HepG2 (cell line): ENCODE data around the gene DNAJC11. TPM values are rescaled to one million over a fixed set of nuclear protein-coding genes. Genes with fewer than 3 reads are reported as not detected.

Experiments used
- ATAC-seq: fragments of 200-7000 bp; cut with Tn5 transposase; 3 replicates; pipeline ENCODE4 v1.9.1; 2020; ENCODE audit warnings: mild to moderate bottlenecking, moderate library complexity
- BruUV-seq: library from RNA; stranded (reverse); fragments of 400-500 nt; replicated peaks from 2 replicates; lab custom pipeline; 2021; lab: Mats Ljungman, UMichigan
- CTCF ChIA-PET: fragments of 300-600 bp; formaldehyde crosslinking; extraction: SDS; loops from one replicate; lab custom pipeline; 2021; ENCODE audit warnings: low total read pairs, inconsistent platforms, low intra/inter-chr PET ratio; lab: Yijun Ruan, JAX
- POLR2A ChIA-PET: fragments of 350-600 bp; sonication (Branson Sonifier 250); formaldehyde crosslinking; loops from one replicate; lab custom pipeline; 2020; ENCODE audit warnings: antibody characterized with exemption, inconsistent platforms; lab: Yijun Ruan, JAX
- DNase-seq: peaks from one replicate; pipeline ENCODE4 v3.0.0-alpha.2; 2015; ENCODE audit warnings: low spot score
- FAIRE-seq: peaks from 3 replicates; lab custom pipeline; 2011; peaks lifted over from hg19 to GRCh38; lab: Jason Lieb, UNC
- H2AFZ ChIP-seq: one replicate; pipeline ENCODE4 v1.6.1; 2011; ENCODE audit warnings: low read length, inconsistent platforms
- H3K27ac ChIP-seq: fragments of 300-600 bp; 3 replicates; pipeline ENCODE4 v1.8.0; 2011; ENCODE audit warnings: mixed run types, mild to moderate bottlenecking, mixed read lengths, low read length, inconsistent platforms; ENCODE audit not compliant: insufficient read depth; ENCODE audit errors: extremely low read length
- H3K27me3 ChIP-seq, 2 experiments: fragments of 200-600 bp in 1 of 2; 2 replicates in 1 of 2; 3 replicates in 1 of 2; pipeline versions ENCODE4 v1.6.0 to v1.8.0; 2011; ENCODE audit warnings: low read length in 2 of 2, mild to moderate bottlenecking in 2 of 2, moderate library complexity in 2 of 2, inconsistent platforms in 1 of 2; ENCODE audit not compliant: insufficient read depth in 2 of 2, control insufficient read depth in 1 of 2
- H3K36me3 ChIP-seq, 2 experiments: fragments of 200-600 bp in 1 of 2; replicated peaks in 1 of 2; 2 replicates in 1 of 2; 3 replicates in 1 of 2; pipeline versions ENCODE4 v1.5.1 to v1.8.0; 2011; ENCODE audit warnings: low read length in 2 of 2, inconsistent platforms in 1 of 2; ENCODE audit not compliant: insufficient read depth in 2 of 2, control insufficient read depth in 1 of 2
- H3K4me1 ChIP-seq: 2 replicates; pipeline ENCODE4 v1.5.1; 2012; ENCODE audit warnings: low read length, inconsistent platforms; ENCODE audit not compliant: insufficient read depth
- H3K4me2 ChIP-seq: 2 replicates; pipeline ENCODE4 v1.6.0; 2011; ENCODE audit warnings: low read depth, low read length, inconsistent platforms
- H3K4me3 ChIP-seq, 3 experiments: fragments of 200-600 bp in 1 of 3; sonication (generic), shearing (Covaris generic) in 1 of 3; replicated peaks in 1 of 3; 2 replicates each; pipeline ENCODE4 v1.5.1; 2011 to 2016; ENCODE audit warnings: low read length in 3 of 3, inconsistent platforms in 2 of 3, low read depth in 2 of 3, mild to moderate bottlenecking in 2 of 3, control low read depth in 1 of 3, mixed read lengths in 1 of 3; ENCODE audit not compliant: insufficient read depth in 1 of 3
- H3K79me2 ChIP-seq: one replicate; pipeline ENCODE4 v1.6.1; 2011; ENCODE audit warnings: low read length, inconsistent platforms; ENCODE audit not compliant: insufficient read depth
- H3K9ac ChIP-seq: 2 replicates; pipeline ENCODE4 v1.6.0; 2011; ENCODE audit warnings: mild to moderate bottlenecking, low read depth, low read length, inconsistent platforms; ENCODE audit not compliant: insufficient read depth
- H3K9me3 ChIP-seq: 2 replicates; pipeline ENCODE4 v1.5.1; 2012; ENCODE audit warnings: mild to moderate bottlenecking, low read length
- H4K20me1 ChIP-seq: 2 replicates; pipeline ENCODE4 v1.6.0; 2011; ENCODE audit warnings: inconsistent platforms, mild to moderate bottlenecking, low read length, moderate library complexity; ENCODE audit not compliant: insufficient read depth
- ATM ChIP-seq: fragments of 450-650 bp; IDR thresholded peaks from 2 replicates; pipeline ENCODE4 v1.7.1; 2017; ENCODE audit warnings: mild to moderate bottlenecking, borderline replicate concordance
- FOXC1 ChIP-seq: sonication (generic); formaldehyde crosslinking; IDR thresholded peaks from 2 replicates; pipeline ENCODE4 v1.8.0; 2022; ENCODE audit warnings: mild to moderate bottlenecking, missing genetic modification reagents, borderline replicate concordance
- ISX ChIP-seq: sonication (generic); formaldehyde crosslinking; conservative IDR thresholded peaks from 2 replicates; pipeline ENCODE4 v1.5.0; 2020; ENCODE audit warnings: missing genetic modification reagents
- RBFOX2 ChIP-seq: fragments of 200-400 bp; formaldehyde crosslinking; IDR thresholded peaks from 2 replicates; pipeline ENCODE4 v1.6.1; 2017; ENCODE audit warnings: low read depth, mild to moderate bottlenecking, low read length
- SNAI1 ChIP-seq: sonication (generic); formaldehyde crosslinking; IDR thresholded peaks from 2 replicates; pipeline ENCODE4 v1.5.0; 2020; ENCODE audit warnings: mild to moderate bottlenecking, missing genetic modification reagents, borderline replicate concordance
- ZMYM3 ChIP-seq: sonication (generic); formaldehyde crosslinking; IDR thresholded peaks from 2 replicates; pipeline ENCODE4 v1.5.1; 2020; ENCODE audit warnings: mild to moderate bottlenecking, missing genetic modification reagents
- ZNF17 ChIP-seq: sonication (generic); formaldehyde crosslinking; IDR thresholded peaks from 2 replicates; pipeline ENCODE4 v1.5.0; 2020; ENCODE audit warnings: mild to moderate bottlenecking, missing genetic modification reagents
- ZNF558 ChIP-seq: sonication (generic); formaldehyde crosslinking; IDR thresholded peaks from 2 replicates; pipeline ENCODE4 v1.9.0; 2022; ENCODE audit warnings: mild to moderate bottlenecking, missing genetic modification reagents, borderline replicate concordance
- ZNF710 ChIP-seq: sonication (generic); formaldehyde crosslinking; IDR thresholded peaks from 2 replicates; pipeline ENCODE4 v1.5.0; 2020; ENCODE audit warnings: mild to moderate bottlenecking, missing genetic modification reagents, borderline replicate concordance
- ZNF891 ChIP-seq: sonication (generic); formaldehyde crosslinking; IDR thresholded peaks from 2 replicates; pipeline ENCODE4 v1.5.0; 2020; ENCODE audit warnings: mild to moderate bottlenecking, missing genetic modification reagents
- whole genome bisulfite sequencing: methylation state at CpG from one replicate; pipeline ENCODE4 v1.1.6; 2017; ENCODE audit warnings: low lambda C conversion rate; 5-methylcytosine and 5-hydroxymethylcytosine counted together
- in situ Hi-C: cut with HindIII; loops from 2 replicates; pipeline ENCODE4 v1.10.0; 2017; ENCODE audit warnings: low pct_unique_long_range_greater_than_20kb; ENCODE audit not compliant: extremely low pct_ligation_motif_present
- intact Hi-C: fragments of 100-400 bp; cut with micrococcal nuclease; formaldehyde crosslinking; loops from one replicate; pipeline ENCODE4 v1.10.0; 2022; ENCODE audit not compliant: unreplicated experiment
- polyA plus RNA-seq, 8 experiments: library from polyadenylated mRNA; depleted of rRNA in 3 of 8; stranded (reverse) in 7 of 8; unstranded in 1 of 8; fragments of >200 nt; fragmentation: Illumina TruSeq in 4 of 8; extraction: Trizol in 4 of 8; gene quantifications; 2 replicates each; pipeline versions ENCODE4 v1.2.1 to v1.2.3, GENCODE V29; 2011 to 2016; ENCODE audit warnings: low read depth in 4 of 8, missing spikeins in 1 of 8, mixed read lengths in 1 of 8; ENCODE audit not compliant: insufficient read depth in 1 of 8
- total RNA-seq, 5 experiments: library from RNA; depleted of rRNA; stranded (reverse); fragments of >200 nt; fragmentation: Illumina TruSeq; extraction: Trizol; gene quantifications; 2 replicates each; pipeline ENCODE4 v1.2.3, GENCODE V29; 2016; ENCODE audit warnings: low read depth in 1 of 5
- TF ChIP-seq, protein P1 (sequence below): sonication (generic); formaldehyde crosslinking; IDR thresholded peaks from 2 replicates; pipeline ENCODE4 v1.4.0; 2020; ENCODE audit warnings: mild to moderate bottlenecking, missing genetic modification reagents

DNAJC11 gene
- total and polyA plus RNA-seq, 2 of the 13 experiments (the other 11 are each of a cell fraction or from before 2014, with no cell fraction given), result 25.1 to 47.6 TPM

DNA sequence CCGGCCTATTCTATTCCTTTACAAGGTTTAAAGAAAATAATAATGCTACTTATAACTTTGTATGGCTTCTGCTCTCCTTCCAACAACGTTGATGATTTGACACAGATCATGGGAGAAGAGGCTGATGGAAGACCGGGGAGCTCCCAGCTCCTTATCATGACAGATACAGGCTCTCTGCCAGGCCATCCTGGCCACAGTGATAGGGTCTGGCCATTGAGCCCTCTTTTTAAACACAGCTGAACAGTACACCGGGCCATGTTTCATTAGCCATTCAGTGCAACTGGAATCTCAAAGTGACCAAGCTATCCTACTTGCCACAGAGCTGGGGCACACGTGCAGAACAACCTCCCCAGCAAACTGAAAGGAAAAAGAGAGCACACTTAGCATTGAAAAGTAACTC is 34.9 kb downstream of the DNAJC11 start:
- H3K79me2 ChIP-seq, result peaks cover 7% of the 10 kb centered on the region
- TF ChIP-seq ZMYM3 (CRISPR knock-in tag), result no peak
- TF ChIP-seq, protein P1, sequence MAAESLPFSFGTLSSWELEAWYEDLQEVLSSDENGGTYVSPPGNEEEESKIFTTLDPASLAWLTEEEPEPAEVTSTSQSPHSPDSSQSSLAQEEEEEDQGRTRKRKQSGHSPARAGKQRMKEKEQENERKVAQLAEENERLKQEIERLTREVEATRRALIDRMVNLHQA (CRISPR knock-in tag), result no peak
- TF ChIP-seq FOXC1 (CRISPR knock-in tag), result no peak
- no peak for TF ChIP-seq ZNF17 (CRISPR knock-in tag)
- no peak for TF ChIP-seq ZNF710 (CRISPR knock-in tag)
- no peak for TF ChIP-seq RBFOX2
- TF ChIP-seq ISX (CRISPR knock-in tag), result no peak
- no peak for TF ChIP-seq ZNF558
- TF ChIP-seq SNAI1 (CRISPR knock-in tag), result no peak
- no peak for TF ChIP-seq ATM
- TF ChIP-seq ZNF891 (CRISPR knock-in tag), result no peak
- BruUV-seq, result no TSS peak
- no peak overlapping the region for H3K4me3 ChIP-seq
- in situ Hi-C loops (no loop called here), intact Hi-C loops (no loop called here)
- H2AFZ ChIP-seq, result no peak overlapping the region
- 97% methylated on average over 5 of the region's 5 CpGs for WGBS
- no peak overlapping the region for H3K9ac ChIP-seq
- H3K27ac ChIP-seq, result no peak overlapping the region
- no peaks in the 10 kb centered on the region for H3K27me3 ChIP-seq
- POLR2A ChIA-PET, result no interaction called here
- no peaks in the 10 kb centered on the region for H3K4me1 ChIP-seq
- peaks cover 15 to 47% of the 10 kb centered on the region in 2 experiments for H3K36me3 ChIP-seq
- ATAC-seq, result no peak
- CTCF ChIA-PET, result no interaction called here
- peaks cover 3% of the 10 kb centered on the region; the same call in 1 of the 2 replicates for H4K20me1 ChIP-seq
- no peak for DNase-seq
- no peak for FAIRE-seq
- no peak overlapping the region for H3K4me2 ChIP-seq
- H3K9me3 ChIP-seq, result no peaks in the 10 kb centered on the region
